ENCODE measurements around the gene RPUSD1.
"Not testable (repeated sequence)": the region's sequence is repeated elsewhere in the genome, so short reads cannot be mapped to it uniquely, and the experiment has no call there.

RPUSD1 gene, protein sequence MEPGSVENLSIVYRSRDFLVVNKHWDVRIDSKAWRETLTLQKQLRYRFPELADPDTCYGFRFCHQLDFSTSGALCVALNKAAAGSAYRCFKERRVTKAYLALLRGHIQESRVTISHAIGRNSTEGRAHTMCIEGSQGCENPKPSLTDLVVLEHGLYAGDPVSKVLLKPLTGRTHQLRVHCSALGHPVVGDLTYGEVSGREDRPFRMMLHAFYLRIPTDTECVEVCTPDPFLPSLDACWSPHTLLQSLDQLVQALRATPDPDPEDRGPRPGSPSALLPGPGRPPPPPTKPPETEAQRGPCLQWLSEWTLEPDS

DNA sequence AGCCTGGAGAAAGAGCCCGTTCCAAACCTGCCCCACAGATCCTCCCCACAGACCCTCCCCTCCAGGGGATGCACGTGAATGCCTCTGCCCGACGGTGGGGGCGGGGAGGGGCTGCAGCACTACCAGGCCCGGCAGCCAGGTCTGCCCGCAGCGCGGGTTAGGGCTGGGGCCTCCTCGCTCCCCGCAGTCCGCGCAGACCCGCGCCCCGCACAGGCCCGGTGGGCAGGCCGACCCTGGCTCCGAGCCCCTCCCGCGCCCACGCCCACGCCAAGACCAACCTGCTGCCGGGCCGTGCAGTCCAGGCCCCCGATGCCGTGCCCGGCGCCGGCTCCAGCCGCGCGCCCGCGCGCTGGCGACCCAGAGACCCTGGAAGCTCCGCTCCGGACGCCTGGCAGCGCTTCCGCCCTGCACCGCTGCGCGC is at the start of gene RPUSD1:
RPUSD1 (minus strand) TSS at position 404 of the 421 bp plus-strand sequence. CDS start 644 bp downstream, outside the sequence.
- no peak for DNase-seq (ENCODE audit: low read depth)
- TF ChIP-seq, protein P1, sequence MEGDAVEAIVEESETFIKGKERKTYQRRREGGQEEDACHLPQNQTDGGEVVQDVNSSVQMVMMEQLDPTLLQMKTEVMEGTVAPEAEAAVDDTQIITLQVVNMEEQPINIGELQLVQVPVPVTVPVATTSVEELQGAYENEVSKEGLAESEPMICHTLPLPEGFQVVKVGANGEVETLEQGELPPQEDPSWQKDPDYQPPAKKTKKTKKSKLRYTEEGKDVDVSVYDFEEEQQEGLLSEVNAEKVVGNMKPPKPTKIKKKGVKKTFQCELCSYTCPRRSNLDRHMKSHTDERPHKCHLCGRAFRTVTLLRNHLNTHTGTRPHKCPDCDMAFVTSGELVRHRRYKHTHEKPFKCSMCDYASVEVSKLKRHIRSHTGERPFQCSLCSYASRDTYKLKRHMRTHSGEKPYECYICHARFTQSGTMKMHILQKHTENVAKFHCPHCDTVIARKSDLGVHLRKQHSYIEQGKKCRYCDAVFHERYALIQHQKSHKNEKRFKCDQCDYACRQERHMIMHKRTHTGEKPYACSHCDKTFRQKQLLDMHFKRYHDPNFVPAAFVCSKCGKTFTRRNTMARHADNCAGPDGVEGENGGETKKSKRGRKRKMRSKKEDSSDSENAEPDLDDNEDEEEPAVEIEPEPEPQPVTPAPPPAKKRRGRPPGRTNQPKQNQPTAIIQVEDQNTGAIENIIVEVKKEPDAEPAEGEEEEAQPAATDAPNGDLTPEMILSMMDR (conservative IDR thresholded peaks at IDR 0.05; ENCODE audit: low read length): no peak
- peak within 1 kb of the TSS; percentile 85 for H3K4me3 ChIP-seq (ENCODE audit: low read length)

DNA sequence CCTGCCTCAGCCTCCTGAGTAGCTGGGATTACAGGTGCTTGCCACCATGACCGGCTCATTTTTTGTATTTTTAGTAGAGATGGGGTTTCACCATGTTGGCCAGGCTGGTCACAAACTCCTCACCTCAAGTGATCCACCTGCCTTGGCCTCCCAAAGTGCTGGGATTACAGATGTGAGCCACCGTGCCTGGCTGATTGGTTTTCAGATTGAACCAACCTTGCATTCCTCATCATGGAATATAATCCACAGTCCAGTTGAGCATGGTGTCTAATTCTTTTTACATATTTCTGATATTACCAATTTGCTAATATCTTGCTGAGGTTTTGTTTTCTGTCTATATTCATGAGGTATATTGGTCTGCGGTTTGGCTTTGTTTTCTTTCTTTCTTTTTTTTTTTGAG is 48.6 kb upstream of the RPUSD1 start:
- not testable (repeated sequence) for DNase-seq (ENCODE audit: low read depth); H3K4me3 ChIP-seq (ENCODE audit: low read length)

DNA sequence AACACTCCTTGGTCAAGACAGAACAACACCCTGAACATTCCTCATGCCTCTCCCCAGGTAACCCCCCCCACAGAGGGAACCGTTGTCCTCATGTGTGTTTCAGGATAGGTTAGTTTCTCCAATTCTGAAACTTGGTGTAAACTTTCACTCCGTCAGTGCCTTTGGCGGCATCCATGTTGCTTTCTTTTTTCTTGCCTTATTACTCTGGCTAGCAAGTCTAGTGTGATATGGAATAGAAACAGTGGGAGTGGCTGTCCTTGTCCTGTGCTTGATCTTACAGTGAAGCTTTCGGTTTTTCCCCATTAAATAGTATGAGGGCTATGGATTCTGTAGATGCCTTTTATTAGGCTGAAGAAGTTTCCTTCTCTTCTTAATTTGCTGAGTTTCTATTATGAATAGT is 48.0 kb upstream of the RPUSD1 start:
- no peak overlapping the region for H3K4me3 ChIP-seq (ENCODE audit: low read length)
- TF ChIP-seq, protein P1 (conservative IDR thresholded peaks at IDR 0.05; ENCODE audit: low read length): no peak
- no peak for DNase-seq (ENCODE audit: low read depth)

DNA sequence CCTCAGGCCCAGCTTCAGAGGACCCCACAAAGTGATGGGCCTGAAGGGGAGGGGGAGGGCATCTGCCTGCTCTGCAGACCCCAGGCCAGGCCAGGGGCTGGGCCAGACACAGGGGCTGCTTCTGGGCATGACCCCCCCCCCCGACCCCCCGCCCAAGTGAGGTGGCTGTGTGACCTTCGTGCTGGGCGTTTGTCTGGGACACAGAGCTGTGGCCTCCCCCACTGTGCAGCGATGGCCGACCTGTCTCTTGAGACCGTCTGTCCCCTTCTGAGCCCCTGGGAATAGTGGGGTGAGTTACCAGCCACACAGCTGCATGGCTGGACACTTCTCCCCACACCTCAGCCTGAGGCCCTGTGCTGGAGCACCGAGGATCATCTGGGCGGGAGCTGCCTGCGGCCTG is 47.2 kb upstream of the RPUSD1 start:
- DNase-seq (ENCODE audit: low read depth): no peak
- TF ChIP-seq, protein P1 (conservative IDR thresholded peaks at IDR 0.05; ENCODE audit: low read length): no peak
- no peak overlapping the region for H3K4me3 ChIP-seq (ENCODE audit: low read length)

DNA sequence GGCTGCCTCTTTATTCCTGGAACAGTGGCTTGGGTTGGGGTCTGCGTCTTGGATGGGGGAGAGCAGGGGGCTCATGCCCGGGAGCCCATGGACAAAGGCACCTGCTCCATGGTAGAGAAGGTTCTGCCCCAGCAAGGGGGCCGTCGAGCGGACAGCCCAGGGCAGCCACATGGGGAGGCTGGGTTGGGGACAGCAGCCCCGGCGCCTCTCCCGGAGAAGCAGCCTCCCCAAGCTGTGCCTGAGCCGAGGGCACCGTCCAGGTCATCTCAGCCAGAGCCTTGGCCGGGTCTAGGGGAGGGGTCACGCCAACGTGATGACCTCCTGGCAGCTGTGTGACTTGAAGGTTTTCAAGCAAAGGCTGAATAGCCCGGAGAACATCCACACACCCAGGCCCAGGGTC is 45.2 kb upstream of the RPUSD1 start:
- H3K4me3 ChIP-seq (ENCODE audit: low read length): no peak overlapping the region
- TF ChIP-seq, protein P1 (conservative IDR thresholded peaks at IDR 0.05; ENCODE audit: low read length): no peak
- no peak for DNase-seq (ENCODE audit: low read depth)

DNA sequence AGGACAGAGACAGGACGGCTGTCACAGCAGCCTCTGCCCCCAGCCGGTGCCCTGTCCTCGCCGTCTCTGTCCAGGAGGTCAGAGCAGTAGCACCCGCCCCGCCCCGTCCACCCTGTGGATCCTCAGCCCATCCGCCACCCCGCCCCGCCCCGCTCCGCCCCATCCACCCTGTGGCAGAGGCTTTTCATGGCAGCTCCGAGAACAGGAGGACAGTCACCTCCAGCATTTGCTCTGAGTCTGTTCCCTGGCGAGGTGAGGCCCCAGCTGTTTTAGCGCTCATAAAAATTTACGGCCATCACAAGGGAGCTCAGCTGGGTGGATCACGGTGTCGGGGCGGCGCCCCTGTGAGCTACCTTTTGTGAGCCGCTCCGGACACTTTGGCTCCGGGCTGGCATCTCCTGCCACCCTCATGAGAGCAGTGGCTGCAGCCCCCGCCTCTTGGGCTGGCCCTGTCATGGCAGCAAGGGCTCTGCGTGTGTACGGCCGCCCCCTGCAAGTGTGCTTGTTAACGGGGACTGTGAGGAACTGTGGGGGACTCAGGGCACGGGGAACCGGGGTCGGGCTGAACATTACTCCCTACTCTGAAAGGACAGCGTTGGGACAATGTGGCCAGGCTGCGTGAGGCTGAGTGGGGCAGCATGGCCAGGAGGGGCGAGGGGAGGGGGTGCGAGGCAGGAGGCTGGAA is 44.6 kb upstream of the RPUSD1 start:
- TF ChIP-seq, protein P1 (conservative IDR thresholded peaks at IDR 0.05; ENCODE audit: low read length): no peak
- no peak overlapping the region for H3K4me3 ChIP-seq (ENCODE audit: low read length)
- DNase-seq (ENCODE audit: low read depth): no peak

DNA sequence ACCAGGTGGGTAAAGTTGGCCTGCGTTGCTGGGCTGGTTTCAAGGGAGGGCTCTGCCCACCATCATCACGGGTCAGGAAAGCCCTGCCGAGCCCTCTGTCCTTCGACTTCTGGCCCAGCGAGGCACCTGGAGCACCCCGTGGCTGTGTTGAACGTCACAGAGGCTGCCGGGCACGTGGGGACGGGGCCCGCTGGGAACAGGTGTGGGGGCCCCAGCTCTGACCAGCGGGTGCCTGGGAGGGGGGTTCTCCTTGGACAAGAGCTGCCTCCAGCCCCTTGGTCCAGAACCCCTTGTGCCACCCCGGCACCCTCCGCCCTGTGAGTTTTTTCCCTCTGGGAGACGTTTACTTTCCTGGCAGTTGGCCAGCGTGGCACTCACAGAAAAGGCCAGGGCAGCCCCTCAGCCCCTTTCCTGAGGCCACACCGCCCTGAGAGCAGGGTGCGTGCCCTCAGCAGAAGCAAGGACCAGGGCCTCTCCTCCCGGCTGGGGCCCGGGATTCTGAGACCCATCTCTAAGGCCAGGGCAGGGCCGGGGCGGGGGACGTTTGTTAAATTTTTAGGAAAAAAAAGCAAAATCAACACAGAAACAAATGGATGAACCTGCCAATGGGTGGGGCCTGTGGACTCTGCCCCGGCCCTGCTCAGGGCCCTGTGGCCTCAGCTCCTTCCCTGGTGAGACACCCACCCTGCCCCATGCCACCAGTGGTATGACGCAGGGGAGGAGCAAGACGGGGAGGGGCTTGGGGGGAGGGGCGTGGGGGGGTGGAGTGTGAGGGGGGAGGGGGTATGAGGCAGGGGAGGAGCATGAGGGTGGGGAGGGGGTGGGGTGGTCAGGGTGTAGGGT is 43.6 kb upstream of the RPUSD1 start:
- DNase-seq (ENCODE audit: low read depth): no peak
- H3K4me3 ChIP-seq (ENCODE audit: low read length): no peak overlapping the region
- TF ChIP-seq, protein P1 (conservative IDR thresholded peaks at IDR 0.05; ENCODE audit: low read length): no peak
